HG02852 (cell line): Measurements from ENCODE around the gene CLEC12A.
"Not testable (repeated sequence)": the region's sequence is repeated elsewhere in the genome, so short reads cannot be mapped to it uniquely, and the experiment has no call there.

Source experiments
- ATAC-seq: cut with Tn5 transposase; IDR thresholded peaks from one replicate; pipeline ENCODE4 v1.9.1; 2021; ENCODE audit warnings: mild to moderate bottlenecking, moderate library complexity; ENCODE audit not compliant: unreplicated experiment

The CLEC12A gene

DNA sequence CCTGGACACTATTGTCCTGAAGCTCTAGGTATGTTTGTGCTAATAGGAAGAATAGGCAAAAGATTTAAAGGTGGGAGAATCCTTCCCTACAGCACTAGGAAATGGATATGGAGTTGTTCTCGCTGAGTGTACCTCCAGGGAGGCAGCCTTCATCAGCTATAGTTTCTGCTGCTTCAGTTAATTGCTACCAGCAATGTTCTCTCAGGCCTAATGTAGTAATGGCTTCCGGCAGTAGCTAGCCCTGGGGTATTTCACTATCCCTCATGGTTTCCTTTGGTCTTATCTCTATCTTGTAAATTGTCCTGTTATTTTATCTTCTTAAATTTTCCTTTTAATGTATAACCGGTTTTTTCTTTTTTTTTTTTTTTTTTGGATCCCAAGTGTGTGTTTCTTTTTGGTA, 9.3 kb upstream of the CLEC12A start:
- no peak for ATAC-seq

DNA sequence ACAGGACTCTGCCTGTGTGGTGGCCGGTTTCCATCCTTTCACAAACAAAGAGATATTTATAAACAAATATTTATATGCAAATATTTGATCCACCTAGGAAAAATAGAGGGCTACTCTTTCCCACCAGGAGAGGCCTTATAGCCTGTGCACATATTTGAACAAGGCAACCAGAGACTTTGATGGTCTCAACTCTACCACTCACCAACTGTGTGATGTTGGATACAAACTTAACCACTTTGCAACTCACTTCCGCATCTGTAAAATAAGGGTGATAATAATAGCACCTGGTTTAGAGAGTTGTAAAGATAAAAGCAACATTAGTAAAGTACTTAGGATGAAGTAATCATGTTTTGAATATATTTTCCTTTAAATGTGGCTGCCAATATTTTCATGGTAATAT, 1.5 kb upstream of the CLEC12A start:
- ATAC-seq: no peak

DNA sequence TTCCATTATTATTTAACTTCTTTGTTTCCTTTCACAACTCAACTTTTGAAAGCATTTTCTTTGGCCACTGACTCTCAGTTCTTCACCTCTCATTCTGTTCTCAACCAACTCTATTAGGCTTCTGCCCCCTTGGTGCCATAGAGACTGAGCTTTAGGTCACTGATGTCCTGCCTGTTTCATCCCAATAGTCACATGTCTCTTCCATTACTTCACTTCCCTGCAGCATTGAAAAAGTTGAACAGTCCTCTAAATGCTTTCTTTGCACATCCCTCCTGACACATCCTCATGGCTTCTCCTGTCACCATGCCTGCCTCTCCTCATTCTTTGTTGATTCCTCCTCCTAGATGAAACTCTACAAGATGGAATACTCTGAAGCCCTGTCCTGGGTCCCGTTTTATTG, 2.7 kb downstream of the CLEC12A start:
- no peak for ATAC-seq

DNA sequence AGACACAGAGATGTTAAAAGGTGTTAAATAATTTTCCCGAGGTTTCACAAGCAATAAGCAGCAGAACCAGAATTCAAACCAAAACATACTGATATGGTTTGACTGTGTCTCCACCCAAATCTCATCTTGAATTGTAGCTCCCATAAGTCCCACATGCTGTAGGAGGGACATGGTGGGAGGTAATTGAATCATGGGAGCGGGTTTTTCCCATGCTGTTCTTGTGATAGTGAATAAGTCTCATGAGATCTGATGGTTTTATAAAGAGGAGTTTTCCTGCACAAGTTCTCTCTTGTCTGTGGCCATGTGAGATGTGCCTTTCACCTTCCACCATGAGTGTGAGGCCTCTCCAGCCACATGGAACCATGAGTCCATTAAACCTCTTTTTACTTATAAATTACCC, 3.5 kb downstream of the CLEC12A start:
- not testable (repeated sequence) for ATAC-seq

DNA sequence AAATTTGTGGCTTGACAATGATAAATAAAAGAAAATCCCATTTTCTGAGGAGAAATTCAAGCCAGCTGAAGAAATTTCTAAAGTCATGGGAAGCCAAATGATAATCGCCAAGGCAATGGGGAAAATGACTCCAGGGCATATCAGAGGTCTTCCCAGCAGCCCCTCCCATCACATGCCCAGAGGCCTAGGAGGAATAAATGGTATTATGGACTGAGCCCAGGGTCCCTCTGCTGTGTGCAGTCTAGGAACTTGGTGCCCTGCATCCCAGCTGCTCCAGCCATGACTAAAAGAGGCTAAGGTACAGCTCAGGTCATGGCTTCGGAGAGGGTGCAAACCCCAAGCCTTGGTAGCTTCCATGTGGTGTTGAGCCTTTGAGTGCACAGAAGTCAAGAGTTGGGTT, 4.4 kb downstream of the CLEC12A start:
- no peak for ATAC-seq

DNA sequence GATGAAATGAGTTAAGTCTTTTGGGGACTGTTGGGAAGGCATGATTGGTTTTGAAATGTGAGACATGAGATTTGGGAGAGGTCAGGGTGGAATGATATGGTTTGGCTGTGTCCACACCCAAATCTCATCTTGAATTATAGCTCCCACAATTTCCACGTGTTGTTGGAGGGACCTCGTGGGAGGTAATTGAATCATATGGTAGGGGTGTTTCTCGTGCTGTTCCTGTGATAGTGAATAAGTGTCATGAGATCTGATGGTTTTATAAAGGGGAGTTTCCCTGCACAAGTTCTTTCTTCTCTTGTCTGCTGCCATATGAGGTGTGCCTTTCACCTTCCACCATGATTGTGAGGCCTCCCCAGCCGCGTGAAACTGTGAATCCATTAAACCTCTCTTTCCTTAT, 5.4 kb downstream of the CLEC12A start:
- ATAC-seq: not testable (repeated sequence)

DNA sequence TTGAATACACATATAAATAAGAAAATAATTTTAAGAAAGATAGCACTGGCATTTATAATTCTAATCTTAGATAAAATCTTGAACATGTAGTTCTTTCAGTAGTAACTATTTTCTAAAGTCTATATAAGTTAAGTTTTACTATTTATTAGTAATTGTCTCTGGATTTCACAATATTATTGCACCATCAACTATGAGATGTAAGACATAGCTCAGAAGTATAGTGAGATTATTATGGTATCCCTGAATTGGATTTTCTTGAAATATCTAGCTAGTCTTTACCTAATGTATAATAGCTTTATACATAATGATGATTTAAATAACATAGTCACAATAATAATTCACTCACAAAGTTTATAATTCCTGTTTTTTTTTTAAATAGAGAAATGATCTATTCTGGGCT, 6.7 kb downstream of the CLEC12A start:
- no peak for ATAC-seq

DNA sequence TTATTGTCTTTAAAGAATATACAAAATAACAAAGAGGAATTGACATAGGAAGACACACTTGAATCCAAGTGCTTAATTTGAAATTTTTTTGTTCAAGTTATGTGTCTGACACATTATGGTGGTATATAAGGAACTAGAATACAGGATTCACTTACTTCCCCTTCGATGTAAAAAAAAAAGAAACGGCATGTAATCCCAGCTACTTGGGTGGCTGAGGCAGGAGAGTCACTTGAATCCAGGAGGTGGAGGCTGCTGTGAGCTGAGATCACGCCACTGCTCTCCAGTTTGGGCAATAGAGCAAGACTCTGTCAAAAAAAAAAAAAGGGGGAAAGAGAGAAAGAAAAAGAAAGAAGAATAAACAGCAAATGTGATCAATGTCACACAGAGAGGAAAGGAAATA, 8.9 kb downstream of the CLEC12A start:
- ATAC-seq: no peak

DNA sequence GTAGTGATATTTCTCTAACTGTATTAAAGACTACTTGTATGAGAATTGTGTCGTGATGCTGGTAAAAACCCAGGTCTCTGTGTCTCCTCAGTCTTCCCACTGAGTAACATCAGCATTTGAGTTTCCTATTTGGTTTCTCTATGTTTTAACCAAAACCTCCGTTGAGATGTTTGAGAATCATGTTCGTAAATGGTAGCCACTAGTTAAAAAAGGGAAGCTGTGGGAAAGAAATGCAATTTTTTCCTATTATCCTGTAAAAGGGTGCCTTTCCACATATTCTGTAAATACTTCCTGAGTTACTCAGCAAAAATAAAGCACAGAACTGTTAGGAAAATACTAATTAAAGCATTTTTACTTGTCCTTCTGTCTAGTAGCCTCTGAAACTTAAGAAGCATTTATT, 20.7 kb downstream of the CLEC12A start:
- ATAC-seq: no peak

DNA sequence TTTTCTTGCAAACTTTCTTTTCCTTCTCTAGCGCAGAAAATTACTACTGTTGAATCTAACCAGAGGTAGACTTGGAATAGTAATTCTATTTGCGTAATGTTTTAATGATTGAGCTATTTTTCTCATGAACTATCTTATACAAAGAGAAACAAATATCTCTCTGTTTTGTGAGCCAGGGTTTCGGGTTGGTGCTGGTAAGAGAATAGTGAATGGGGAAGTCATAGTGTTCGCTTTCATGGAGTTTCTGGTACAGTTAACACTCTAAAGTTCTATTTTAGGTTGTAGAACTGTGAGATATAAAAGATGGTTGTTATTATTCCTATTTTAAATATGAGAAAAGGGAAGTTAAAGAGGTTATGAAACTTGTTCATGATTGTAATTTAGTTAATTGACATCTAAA, 21.1 kb downstream of the CLEC12A start:
- ATAC-seq: no peak

DNA sequence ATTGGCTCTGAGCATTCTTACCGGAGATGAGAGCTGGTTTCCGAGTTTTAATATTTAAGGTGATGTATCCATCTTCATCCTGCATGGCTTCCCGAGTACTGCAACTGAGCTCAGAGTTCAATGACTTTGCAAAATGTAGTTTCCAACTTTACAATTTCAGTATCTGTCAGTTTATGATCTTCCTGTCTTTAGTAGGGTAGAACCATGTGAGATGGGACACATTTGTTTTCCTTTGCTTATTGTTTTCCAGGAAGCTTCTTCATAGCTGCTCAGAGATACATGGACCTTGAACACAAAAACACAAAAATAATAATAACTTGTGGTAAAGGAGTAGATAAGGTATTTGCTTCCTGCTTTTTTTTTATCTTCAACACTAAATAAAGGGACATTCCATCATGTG, 27.8 kb downstream of the CLEC12A start, which contains the start of gene CLEC1B:
TSS of gene CLEC1B (minus strand) at position 106 of the 400 bp plus-strand sequence. CDS start at position 85, 21 bp downstream.
- ATAC-seq: no peak

DNA sequence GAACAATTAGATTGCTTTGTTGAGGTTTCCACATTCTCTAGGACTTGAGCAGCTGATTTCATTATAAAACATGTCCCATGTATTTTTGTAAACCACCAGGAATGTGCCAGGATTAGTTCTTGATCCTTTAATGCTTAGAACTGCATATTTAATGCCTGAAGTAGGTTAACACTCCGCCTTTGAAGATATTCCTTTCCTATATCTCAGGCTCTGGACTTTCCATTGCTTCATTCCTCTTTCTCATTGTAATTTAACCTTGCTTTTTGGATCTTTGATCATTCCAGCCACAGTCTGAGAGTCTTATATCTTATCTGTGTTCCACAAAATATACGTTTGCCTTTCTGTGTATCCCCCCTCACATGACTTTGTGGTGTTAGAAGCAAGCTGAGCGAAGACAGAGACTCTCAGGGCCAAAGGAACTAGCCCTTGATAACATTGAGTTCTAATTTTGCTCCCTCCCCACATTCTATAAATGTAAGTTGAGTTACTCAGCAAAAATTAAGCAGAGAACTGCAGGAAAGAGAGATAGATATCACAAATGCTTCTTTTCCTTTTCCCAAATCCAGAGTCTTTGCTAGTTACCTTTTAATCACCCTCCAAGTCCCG, 30.1 kb downstream of the CLEC12A start:
- ATAC-seq: no peak

DNA sequence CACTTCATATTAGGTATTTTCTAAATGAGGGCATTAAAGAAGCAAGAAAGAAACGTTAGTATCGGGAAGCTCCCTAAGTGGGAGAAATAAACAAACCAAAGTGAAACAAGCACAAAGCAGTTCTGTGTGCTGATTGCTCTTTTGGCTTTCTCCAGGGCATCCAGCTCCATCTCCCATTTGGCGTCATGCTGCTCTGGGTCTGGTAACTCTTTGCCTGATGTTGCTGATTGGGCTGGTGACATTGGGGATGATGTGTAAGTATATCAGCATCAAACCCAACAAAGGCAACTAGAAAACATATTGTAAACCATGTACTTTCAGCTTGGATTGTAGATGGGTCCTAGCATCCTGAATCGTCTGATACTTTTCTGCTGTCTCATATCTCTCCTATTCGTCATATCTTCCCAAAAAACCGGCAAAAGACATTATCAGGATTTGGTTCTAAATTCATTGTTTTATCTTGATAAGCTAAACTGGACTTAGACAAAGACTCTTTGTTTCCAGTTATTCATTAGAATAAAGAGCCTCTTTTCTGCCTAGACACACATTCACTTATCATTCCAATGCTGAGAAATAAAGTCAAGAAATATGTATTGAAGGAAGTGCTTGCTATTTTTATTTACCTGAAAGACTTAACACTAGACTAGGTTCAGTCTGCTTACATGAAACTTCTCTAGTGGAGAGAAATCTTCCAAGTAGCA, 41.6 kb downstream of the CLEC12A start:
- no peak for ATAC-seq

DNA sequence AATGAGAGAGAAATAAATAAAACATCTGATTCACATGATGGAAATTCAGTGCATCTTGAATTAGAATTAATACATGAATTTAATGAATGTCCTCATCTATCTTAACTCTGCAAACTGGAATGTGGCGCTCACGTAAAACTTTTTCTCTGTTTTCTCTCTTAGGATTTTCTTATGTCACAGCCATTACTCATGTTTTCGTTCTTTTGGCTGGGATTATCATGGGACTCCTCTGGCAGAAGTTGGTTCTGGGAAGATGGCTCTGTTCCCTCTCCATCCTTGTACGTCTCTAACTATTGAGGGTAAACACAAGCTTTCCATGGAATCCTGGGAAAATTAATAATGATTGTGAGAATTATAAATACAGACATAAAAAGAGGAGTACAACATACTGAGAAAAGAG, 44.2 kb downstream of the CLEC12A start:
- ATAC-seq: no peak

DNA sequence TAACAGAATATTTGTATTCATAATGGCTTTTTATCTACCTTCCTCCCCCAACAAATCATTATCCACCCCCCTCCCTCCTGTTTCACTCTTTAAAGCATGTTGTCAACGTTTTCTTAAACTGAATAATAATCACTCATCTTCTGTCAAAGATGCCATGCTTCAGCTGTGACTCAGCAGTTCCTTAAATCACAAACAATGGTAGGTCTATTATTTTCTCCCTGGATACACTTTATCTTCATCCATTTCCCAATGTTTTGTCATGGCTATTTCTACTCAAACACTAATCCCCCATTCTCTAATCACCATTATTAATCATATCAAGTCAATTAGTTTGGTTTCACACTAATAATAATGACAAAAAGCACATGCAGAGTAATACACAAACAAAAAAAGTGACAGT, 45.7 kb downstream of the CLEC12A start:
- no peak for ATAC-seq

DNA sequence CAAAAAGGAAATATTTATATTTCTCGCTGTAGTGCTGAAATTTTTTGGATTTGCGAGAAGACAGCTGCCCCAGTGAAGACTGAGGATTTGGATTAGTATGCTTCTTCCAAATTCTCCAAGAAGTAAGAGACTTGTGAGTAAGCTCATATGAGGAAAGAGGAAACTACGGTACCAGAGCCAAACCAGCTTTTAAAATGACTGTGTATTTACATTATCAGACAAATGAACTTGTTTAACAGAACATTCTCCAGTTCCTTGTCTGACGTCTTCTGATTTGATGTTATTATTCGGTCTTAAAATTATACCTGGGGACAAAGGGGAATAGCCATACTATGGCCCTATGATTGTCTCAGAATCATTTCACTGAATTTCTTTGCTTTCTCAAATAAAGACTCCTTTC, 47.2 kb downstream of the CLEC12A start:
- no peak for ATAC-seq

DNA sequence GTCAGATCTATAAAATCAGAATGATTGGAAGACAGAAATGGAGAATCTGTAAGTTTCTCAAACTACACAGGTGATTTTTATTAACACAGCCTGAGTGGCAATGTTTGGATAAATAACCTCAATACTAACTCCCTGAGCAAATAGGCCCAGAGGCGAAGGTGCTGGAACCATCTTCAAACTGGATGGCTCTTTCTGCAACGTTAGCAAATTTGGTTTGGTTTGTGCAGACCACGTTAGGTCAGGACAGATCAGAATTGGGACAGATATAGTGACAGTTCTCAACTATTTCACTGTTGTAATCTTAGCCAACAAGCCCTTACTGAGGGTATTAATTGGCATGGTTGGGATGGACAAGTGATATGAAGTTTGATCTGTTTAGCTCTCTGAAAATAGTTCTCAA, 50.1 kb downstream of the CLEC12A start:
- no peak for ATAC-seq

DNA sequence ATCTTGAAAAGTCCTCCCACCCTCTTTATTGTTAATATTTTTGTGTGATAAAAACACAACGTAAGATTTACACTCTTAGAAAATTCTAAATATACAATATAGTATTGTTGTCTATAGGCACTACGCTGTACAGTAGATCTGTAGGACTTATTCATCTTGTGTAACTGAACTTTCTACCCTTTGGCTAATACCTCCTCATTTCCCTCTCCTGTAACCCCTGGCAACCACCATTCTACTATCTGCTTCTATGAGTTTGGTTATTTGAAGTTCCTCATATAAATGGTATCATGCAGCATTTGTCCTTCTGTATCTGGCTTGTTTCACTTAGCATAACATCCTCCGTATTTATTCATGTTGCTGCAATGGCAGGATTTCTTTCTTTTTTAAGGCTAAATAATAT, 54.0 kb downstream of the CLEC12A start:
- no peak for ATAC-seq

DNA sequence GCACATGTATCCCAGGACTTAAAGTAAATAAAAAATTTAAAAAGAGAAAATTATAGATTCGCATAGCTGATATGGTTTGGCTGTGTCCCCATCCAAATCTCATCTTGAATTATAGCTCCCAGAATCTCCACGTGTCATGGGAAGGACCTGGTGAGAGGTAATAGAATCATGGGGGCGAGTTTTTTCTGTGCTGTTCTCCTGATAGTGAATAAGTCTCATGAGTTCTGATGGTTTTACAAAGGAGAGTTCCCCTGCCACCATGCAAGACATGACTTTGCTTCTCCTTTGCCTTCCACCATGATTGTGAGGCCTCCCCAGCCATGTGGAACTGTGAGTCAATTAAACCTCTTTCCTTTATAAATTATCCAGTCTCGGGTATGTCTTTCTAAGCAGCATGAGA, 55.5 kb downstream of the CLEC12A start:
- ATAC-seq: not testable (repeated sequence)

DNA sequence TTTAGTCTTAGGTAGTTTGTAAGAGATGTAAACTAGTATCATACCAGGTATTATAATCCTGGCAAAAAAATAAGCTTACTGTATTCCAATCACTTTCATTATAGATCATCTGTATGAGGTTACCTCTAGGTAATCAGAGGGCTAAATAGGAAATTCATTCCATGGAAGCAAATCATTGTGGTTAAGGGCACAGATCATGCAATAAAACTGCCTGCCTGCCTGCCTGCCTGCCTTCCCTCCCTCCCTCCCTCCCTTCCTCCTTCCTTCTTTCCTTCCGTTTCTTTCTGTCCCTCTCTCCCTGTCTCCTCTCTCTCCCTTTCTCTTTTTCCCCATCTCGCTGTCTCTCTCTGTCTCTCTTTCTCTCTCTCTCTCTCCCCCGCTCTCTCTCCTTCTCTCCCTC, 56.1 kb downstream of the CLEC12A start:
- ATAC-seq: no peak

DNA sequence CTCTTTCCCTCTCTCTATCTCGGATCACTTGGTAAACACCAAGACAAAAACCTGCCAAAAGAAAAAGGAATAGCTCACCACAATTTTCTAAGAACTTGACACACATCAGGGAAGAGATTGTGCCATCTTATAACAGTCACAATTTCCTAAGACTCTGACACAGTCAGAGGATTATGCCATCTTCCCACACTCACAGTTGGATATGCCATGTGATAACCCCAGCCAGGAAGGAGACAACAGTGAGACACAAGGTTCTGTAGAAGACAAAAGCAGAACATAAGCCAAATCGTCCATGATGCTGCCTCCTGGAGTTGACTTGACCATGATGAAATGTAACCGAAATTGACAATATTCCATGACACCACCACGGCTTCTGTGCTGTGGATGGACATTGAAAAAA, 56.5 kb downstream of the CLEC12A start:
- ATAC-seq: no peak

DNA sequence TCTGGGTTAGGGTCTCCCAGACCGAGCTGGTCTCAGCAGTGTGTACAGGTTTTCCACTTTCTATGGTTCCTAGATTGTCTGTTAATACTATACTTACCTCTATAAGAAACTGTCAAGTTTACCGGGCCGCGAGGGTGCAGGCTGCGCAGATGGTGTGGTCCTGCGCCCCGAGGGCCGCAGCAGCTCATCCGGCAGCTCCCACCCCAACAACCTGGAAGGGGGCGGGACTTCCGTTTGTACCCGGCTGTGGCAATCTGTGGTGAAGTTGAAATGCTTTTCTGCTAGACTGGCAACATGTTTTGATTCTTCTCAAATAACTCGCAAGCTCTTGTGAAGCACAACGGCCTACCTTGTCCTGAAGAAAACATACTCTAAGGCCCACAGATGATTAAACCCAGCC, 59.2 kb downstream of the CLEC12A start, which contains the start of gene CLEC9A:
TSS of gene CLEC9A (plus strand) at position 237 of the 400 bp plus-strand sequence. CDS start 22,006 bp downstream, outside the sequence.
- no peak for ATAC-seq

DNA sequence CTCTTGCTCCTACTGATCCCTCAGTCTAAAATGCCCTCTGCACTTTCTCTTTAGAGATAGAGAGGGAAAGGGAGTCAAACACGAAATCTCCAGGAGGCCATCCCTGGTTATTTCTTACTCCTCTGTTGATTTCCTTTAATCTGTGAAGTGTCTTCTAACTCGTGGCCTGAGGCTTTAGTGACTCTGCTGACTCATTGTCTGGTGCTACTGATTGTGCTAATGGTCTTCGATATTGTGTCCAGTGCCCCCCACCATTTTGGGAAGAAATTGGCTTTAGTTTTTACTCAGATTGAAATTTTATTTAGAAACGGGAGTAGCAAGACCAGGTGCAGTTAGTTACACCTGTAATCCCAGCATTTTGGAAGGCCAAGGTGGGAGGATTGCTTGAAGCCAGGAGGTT, 60.1 kb downstream of the CLEC12A start:
- ATAC-seq: no peak
